Measurements from ENCODE around the gene TMEM219.

- TF ChIP-seq POLR2A (IDR thresholded peaks at IDR 0.05; ENCODE audit: low read length) (no peak), GATA1 (IDR thresholded peaks at IDR 0.05; ENCODE audit: low read depth, low read length) (no peak)
These were observed 12.6 kb downstream of the TMEM219 start for GRCh38 chr16:29974291-29975133.

Data from erythroblast (primary cell).